OCI-LY7 (cell line): ENCODE results near the gene SIVA1.

Experiments used
- CTCF ChIP-seq: fragments of 200-600 bp; sonication (generic); conservative IDR thresholded peaks from 2 replicates; pipeline ENCODE4 v1.5.1; 2014; ENCODE audit warnings: mild to moderate bottlenecking, antibody characterized with exemption, low read length, moderate library complexity, mixed read lengths
- EZH2phosphoT487 ChIP-seq: fragments of 200-600 bp; sonication (generic); IDR thresholded peaks from 2 replicates; pipeline ENCODE4 v1.6.1; 2018; ENCODE audit warnings: low read depth, borderline replicate concordance, mild to moderate bottlenecking, mixed run types, antibody characterized with exemption, low read length, moderate library complexity, mixed read lengths

GRCh38 chr14:104721505-104722431 is 31.2 kb upstream of the SIVA1 start:
- TF ChIP-seq CTCF (no peak), EZH2phosphoT487 (no peak)
